IMR-90 (cell line): ENCODE measurements around the gene FGF3. TPM values are rescaled to one million over a fixed set of nuclear protein-coding genes. Genes with fewer than 3 reads are reported as not detected.

Experiments
- ATAC-seq: fragments of 200-7000 bp; cut with Tn5 transposase; 2 replicates; pipeline ENCODE4 v1.9.1; 2020; ENCODE audit warnings: low read depth, mild to moderate bottlenecking, moderate library complexity
- BruUV-seq: library from RNA; stranded (reverse); fragments of 400-500 nt; replicated peaks from 2 replicates; lab custom pipeline; 2021; lab: Mats Ljungman, UMichigan
- CTCF ChIA-PET: fragments of 300-600 bp; formaldehyde crosslinking; extraction: SDS; loops from one replicate; lab custom pipeline; 2021; ENCODE audit warnings: antibody characterized with exemption; lab: Yijun Ruan, JAX
- POLR2A ChIA-PET: fragments of 300-600 bp; sonication (Branson Sonifier 250); formaldehyde crosslinking; loops from one replicate; lab custom pipeline; 2022; ENCODE audit warnings: antibody characterized with exemption; ENCODE audit not compliant: unreplicated experiment; lab: Charles Lee
- DNase-seq: peaks from one replicate; pipeline ENCODE4 v3.0.0; 2013
- H2AFZ ChIP-seq: replicated peaks from 2 replicates; pipeline ENCODE3; 2013; ENCODE audit warnings: low read length, mild to moderate bottlenecking; ENCODE audit not compliant: poor library complexity
- H2AK5ac ChIP-seq: 2 replicates; pipeline ENCODE4 v1.6.1; 2013; ENCODE audit warnings: low read depth, low read length, inconsistent platforms
- H2AK9ac ChIP-seq: replicated peaks from 2 replicates; pipeline ENCODE3; 2013; ENCODE audit warnings: mild to moderate bottlenecking, low read depth, low read length, moderate library complexity; ENCODE audit not compliant: poor library complexity
- H2BK120ac ChIP-seq: 2 replicates; pipeline ENCODE4 v1.6.1; 2013; ENCODE audit warnings: low read depth, low read length, inconsistent platforms
- H2BK15ac ChIP-seq: 3 replicates; pipeline ENCODE4 v1.6.1; 2013; ENCODE audit warnings: low read depth, low read length, inconsistent platforms
- H2BK20ac ChIP-seq: 2 replicates; pipeline ENCODE4 v1.6.1; 2013; ENCODE audit warnings: low read depth, mild to moderate bottlenecking, inconsistent platforms, low read length, moderate library complexity
- H2BK5ac ChIP-seq: 2 replicates; pipeline ENCODE4 v1.6.1; 2013; ENCODE audit warnings: mild to moderate bottlenecking, low read depth, low read length, inconsistent platforms; ENCODE audit not compliant: poor library complexity, severe bottlenecking
- H3K14ac ChIP-seq: replicated peaks from 2 replicates; pipeline ENCODE4 v1.6.1; 2013; ENCODE audit warnings: low read depth, low read length, inconsistent platforms
- H3K18ac ChIP-seq: 2 replicates; pipeline ENCODE4 v1.6.1; 2013; ENCODE audit warnings: low read depth, low read length, control low read depth
- H3K23ac ChIP-seq: 2 replicates; pipeline ENCODE4 v1.6.1; 2013; ENCODE audit warnings: low read depth, low read length, inconsistent platforms
- H3K27ac ChIP-seq: 2 replicates; pipeline ENCODE4 v1.5.1; 2013; ENCODE audit warnings: mild to moderate bottlenecking, control low read depth, low read length; ENCODE audit not compliant: insufficient read depth
- H3K27me3 ChIP-seq: 2 replicates; pipeline ENCODE4 v1.6.1; 2013; ENCODE audit warnings: low read length; ENCODE audit not compliant: control insufficient read depth, insufficient read depth
- H3K36me3 ChIP-seq: 2 replicates; pipeline ENCODE4 v1.6.1; 2013; ENCODE audit warnings: low read length, mixed read lengths; ENCODE audit not compliant: control insufficient read depth, insufficient read depth
- H3K4ac ChIP-seq: 2 replicates; pipeline ENCODE4 v1.6.1; 2013; ENCODE audit warnings: low read depth, low read length, inconsistent platforms
- H3K4me1 ChIP-seq: 2 replicates; pipeline ENCODE4 v1.6.1; 2013; ENCODE audit warnings: low read length, mixed read lengths; ENCODE audit not compliant: control insufficient read depth, insufficient read depth
- H3K4me2 ChIP-seq: 2 replicates; pipeline ENCODE4 v1.6.1; 2013; ENCODE audit warnings: low read depth, mild to moderate bottlenecking, control low read depth, low read length, moderate library complexity
- H3K4me3 ChIP-seq: 2 replicates; pipeline ENCODE4 v1.5.1; 2013; ENCODE audit warnings: low read depth, mild to moderate bottlenecking, control low read depth, low read length, moderate library complexity; ENCODE audit not compliant: insufficient read depth
- H3K56ac ChIP-seq: 2 replicates; pipeline ENCODE4 v1.6.1; 2013; ENCODE audit warnings: low read length, inconsistent platforms; ENCODE audit not compliant: insufficient read depth; ENCODE audit errors: extremely low read depth
- H3K79me1 ChIP-seq, 2 experiments: 2 replicates each; pipeline ENCODE4 v1.6.1; 2013; ENCODE audit warnings: low read length in 2 of 2, inconsistent platforms in 1 of 2, low read depth in 1 of 2
- H3K9ac ChIP-seq: 2 replicates; pipeline ENCODE4 v1.6.1; 2013; ENCODE audit warnings: low read depth, low read length, control low read depth
- H3K9me1 ChIP-seq: 2 replicates; pipeline ENCODE4 v1.6.1; 2013; ENCODE audit warnings: low read length, inconsistent platforms; ENCODE audit not compliant: insufficient read depth
- H3K9me3 ChIP-seq: 2 replicates; pipeline ENCODE4 v1.6.1; 2013; ENCODE audit warnings: low read length; ENCODE audit not compliant: control insufficient read depth, insufficient read depth
- H4K20me1 ChIP-seq: 2 replicates; pipeline ENCODE4 v1.6.1; 2013; ENCODE audit warnings: low read length, inconsistent platforms; ENCODE audit not compliant: insufficient read depth
- H4K5ac ChIP-seq: 2 replicates; pipeline ENCODE4 v1.6.1; 2013; ENCODE audit warnings: mild to moderate bottlenecking, low read depth, low read length, control low read depth
- H4K8ac ChIP-seq, 2 experiments: 2 replicates each; pipeline ENCODE4 v1.6.1; 2013; ENCODE audit warnings: low read depth in 2 of 2, low read length in 2 of 2, control low read depth in 1 of 2, inconsistent platforms in 1 of 2
- H4K91ac ChIP-seq: 2 replicates; pipeline ENCODE4 v1.6.1; 2013; ENCODE audit warnings: low read depth, low read length, inconsistent platforms; ENCODE audit not compliant: insufficient read depth
- CEBPB ChIP-seq: IDR thresholded peaks from 2 replicates; pipeline ENCODE4 v1.6.1; 2012; ENCODE audit warnings: low read depth, low read length, improper control_type of control experiment
- CHD1 ChIP-seq: IDR thresholded peaks from 2 replicates; pipeline ENCODE4 v1.6.1; 2012; ENCODE audit warnings: low read depth, low read length, improper control_type of control experiment
- CTCF ChIP-seq: conservative IDR thresholded peaks from 2 replicates; pipeline ENCODE4 v1.5.1; 2012; ENCODE audit warnings: mild to moderate bottlenecking, low read depth, low read length, improper control_type of control experiment
- FOS ChIP-seq: fragments of 150-350 bp; IDR thresholded peaks from 2 replicates; pipeline ENCODE4 v1.6.1; 2016; ENCODE audit warnings: low read depth, low read length
- MXI1 ChIP-seq: IDR thresholded peaks from 2 replicates; pipeline ENCODE4 v1.6.1; 2012; ENCODE audit warnings: low read depth, mild to moderate bottlenecking, low read length, moderate library complexity, borderline replicate concordance
- NFE2L2 ChIP-seq: fragments of 150-350 bp; IDR thresholded peaks from 2 replicates; pipeline ENCODE4 v1.6.1; 2016; ENCODE audit warnings: low read depth, mild to moderate bottlenecking, low read length
- POLR2A ChIP-seq: IDR thresholded peaks from 2 replicates; pipeline ENCODE4 v1.6.1; 2012; ENCODE audit warnings: mild to moderate bottlenecking, low read depth, low read length
- RAD21 ChIP-seq: IDR thresholded peaks from 2 replicates; pipeline ENCODE4 v1.6.1; 2012; ENCODE audit warnings: low read length, improper control_type of control experiment
- RCOR1 ChIP-seq: IDR thresholded peaks from 2 replicates; pipeline ENCODE4 v1.6.1; 2012; ENCODE audit warnings: mild to moderate bottlenecking, low read length, improper control_type of control experiment; ENCODE audit not compliant: insufficient replicate concordance
- USF2 ChIP-seq: fragments of 150-350 bp; IDR thresholded peaks from 2 replicates; pipeline ENCODE4 v1.6.1; 2017; ENCODE audit warnings: mild to moderate bottlenecking, antibody characterized with exemption, low read length, low read depth
- WGBS, 2 experiments: methylation state at CpG; one replicate each; pipeline versions ENCODE4 v1.1.5 to v1.1.7; 2013; ENCODE audit warnings: missing lambda C conversion rate in 2 of 2; ENCODE audit not compliant: insufficient read length in 1 of 2; ENCODE audit errors: extremely low coverage in 2 of 2; 5-methylcytosine and 5-hydroxymethylcytosine counted together
- dilution Hi-C: fragments of 300-500 bp; cut with HindIII; formaldehyde crosslinking; loops from one replicate; pipeline ENCODE4 v1.14.3; 2018; ENCODE audit warnings: low sequenced_read_pairs; ENCODE audit not compliant: unreplicated experiment
- in situ Hi-C: fragments of 300-500 bp; cut with MboI; formaldehyde crosslinking; loops from 3 replicates; pipeline ENCODE4 v1.14.3; 2019; ENCODE audit warnings: low sequenced_read_pairs, inconsistent platforms, mixed read lengths
- intact Hi-C: fragments of 100-400 bp; cut with micrococcal nuclease; formaldehyde crosslinking; loops from 2 replicates; pipeline ENCODE4 v1.10.0; 2022
- polyA plus RNA-seq, 3 experiments: library from polyadenylated mRNA; depleted of rRNA; stranded (reverse); fragments of >200 nt; gene quantifications; 2 replicates each; pipeline ENCODE4 v1.2.3, GENCODE V29; 2012; ENCODE audit warnings: low replicate concordance in 1 of 3
- total RNA-seq: library from RNA; depleted of rRNA; stranded (reverse); fragments of >200 nt; gene quantifications from 2 replicates; pipeline ENCODE4 v1.2.3, GENCODE V29; 2012
- TF ChIP-seq, protein P1 (sequence below): fragments of 150-350 bp; IDR thresholded peaks from 2 replicates; pipeline ENCODE4 v1.6.1; 2016; ENCODE audit warnings: low read depth, mild to moderate bottlenecking, low read length, moderate library complexity, borderline replicate concordance

FGF3 gene
- total and polyA plus RNA-seq, 2 of the 4 experiments (the other 2 are of a cell fraction), result not detected

DNA sequence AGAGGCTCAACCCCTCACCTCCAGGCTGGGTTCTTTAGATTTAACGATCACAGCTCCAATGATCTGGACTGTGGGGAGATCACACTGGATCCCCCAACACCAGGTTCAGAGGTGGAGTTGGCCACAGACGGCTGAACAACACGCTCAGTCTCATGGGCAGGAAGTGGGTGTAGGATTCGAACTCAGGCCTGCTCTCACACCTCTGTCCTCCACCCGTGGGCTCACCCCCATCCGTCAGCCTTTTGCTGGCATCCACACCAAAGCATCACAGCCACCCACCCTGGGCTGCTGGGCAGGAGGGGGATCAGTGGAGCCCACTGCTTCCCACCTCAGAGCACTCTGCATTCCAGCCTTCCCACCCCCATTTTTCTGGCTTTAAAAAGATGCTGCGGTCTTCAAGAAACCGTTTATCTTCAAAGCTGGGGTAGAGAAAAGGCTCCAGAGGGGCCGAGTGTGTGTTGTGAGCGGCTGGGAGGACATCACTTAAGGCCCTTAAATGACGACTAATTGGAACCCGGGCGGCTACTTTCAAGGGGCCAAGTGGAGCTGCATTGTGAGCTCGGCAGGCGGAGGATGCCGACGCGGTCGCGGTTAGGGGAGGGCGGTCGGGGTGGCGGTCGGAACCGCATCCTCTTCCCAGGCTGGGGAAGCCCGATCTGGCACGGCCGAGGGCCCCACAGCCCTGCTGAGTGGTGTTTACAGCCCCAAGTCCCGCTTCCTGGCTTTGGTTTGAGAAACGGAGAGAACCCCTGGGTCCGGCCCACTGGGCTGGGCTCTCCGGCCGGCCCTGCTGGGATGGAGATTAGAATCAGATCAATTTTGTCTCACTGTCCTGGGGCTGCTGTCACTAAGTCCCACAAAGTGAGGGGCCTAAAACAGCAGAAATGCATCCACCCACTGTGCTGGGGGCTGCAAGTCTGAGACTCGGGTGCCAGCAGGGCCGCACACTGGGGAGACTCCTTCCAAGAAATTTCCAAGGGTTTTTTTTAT is 15.9 kb upstream of the FGF3 start:
- Histone ChIP-seq H3K23ac (no peak overlapping the region), H3K9me3 (no peaks in the 10 kb centered on the region), H2AFZ (no peak overlapping the region), H4K8ac (no peak overlapping the region), H3K9ac (no peak overlapping the region), H3K79me1 (no peaks in the 10 kb centered on the region), H2AK5ac (no peak overlapping the region), H3K27me3 (peaks cover 65% of the 10 kb centered on the region), H4K20me1 (no peaks in the 10 kb centered on the region), H4K91ac (no peak overlapping the region), H3K14ac (no peak overlapping the region), H2BK5ac (no peak overlapping the region), H3K56ac (no peak overlapping the region), H4K5ac (no peak overlapping the region), H2BK15ac (no peak overlapping the region), H3K4me2 (no peak overlapping the region), H3K4me1 (no peaks in the 10 kb centered on the region), H2BK20ac (no peak overlapping the region), H3K27ac (no peak overlapping the region), H3K4me3 (no peak overlapping the region), H2BK120ac (no peak overlapping the region), H3K18ac (no peak overlapping the region), H3K4ac (no peak overlapping the region), H2AK9ac (no peak overlapping the region), H3K36me3 (no peaks in the 10 kb centered on the region), H3K9me1 (no peaks in the 10 kb centered on the region)
- DNase-seq (no peak), ATAC-seq (no peak)
- intact Hi-C loops, result no loop called here
- dilution Hi-C loops, result no loop called here
- WGBS, 2 experiments, result 35% methylated on average over 6 of the region's 35 CpGs; no CpG with 5 or more reads in 1 of the 2 experiments
- no TSS peak for BruUV-seq
- ChIA-PET POLR2A (no interaction called here), CTCF (no interaction called here)
- in situ Hi-C loops, result no loop called here
- no peak for TF ChIP-seq RCOR1
- TF ChIP-seq, protein P1, sequence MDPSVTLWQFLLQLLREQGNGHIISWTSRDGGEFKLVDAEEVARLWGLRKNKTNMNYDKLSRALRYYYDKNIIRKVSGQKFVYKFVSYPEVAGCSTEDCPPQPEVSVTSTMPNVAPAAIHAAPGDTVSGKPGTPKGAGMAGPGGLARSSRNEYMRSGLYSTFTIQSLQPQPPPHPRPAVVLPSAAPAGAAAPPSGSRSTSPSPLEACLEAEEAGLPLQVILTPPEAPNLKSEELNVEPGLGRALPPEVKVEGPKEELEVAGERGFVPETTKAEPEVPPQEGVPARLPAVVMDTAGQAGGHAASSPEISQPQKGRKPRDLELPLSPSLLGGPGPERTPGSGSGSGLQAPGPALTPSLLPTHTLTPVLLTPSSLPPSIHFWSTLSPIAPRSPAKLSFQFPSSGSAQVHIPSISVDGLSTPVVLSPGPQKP, result no peak
- TF ChIP-seq USF2, result no peak
- no peak for TF ChIP-seq POLR2A
- no peak for TF ChIP-seq CTCF
- no peak for TF ChIP-seq NFE2L2
- TF ChIP-seq CEBPB, result no peak
- no peak for TF ChIP-seq CHD1
- no peak for TF ChIP-seq FOS
- no peak for TF ChIP-seq RAD21
- no peak for TF ChIP-seq MXI1
